Activated CD8-positive, alpha-beta memory T cell treated with anti-CD3 and anti-CD28 coated beads, Interleukin-2, amount 50 U/mL, for 1 hour (primary cell): ENCODE data around the gene CTRB2.

Experiments
- DNase-seq: peaks from one replicate; pipeline ENCODE4 v3.0.0-alpha.2; 2020; ENCODE audit errors: extremely low read depth

Gene CTRB2

GRCh38 chr16:75175074-75175473, 31.9 kb downstream of the CTRB2 start:
- DNase-seq, result no peak

DNA sequence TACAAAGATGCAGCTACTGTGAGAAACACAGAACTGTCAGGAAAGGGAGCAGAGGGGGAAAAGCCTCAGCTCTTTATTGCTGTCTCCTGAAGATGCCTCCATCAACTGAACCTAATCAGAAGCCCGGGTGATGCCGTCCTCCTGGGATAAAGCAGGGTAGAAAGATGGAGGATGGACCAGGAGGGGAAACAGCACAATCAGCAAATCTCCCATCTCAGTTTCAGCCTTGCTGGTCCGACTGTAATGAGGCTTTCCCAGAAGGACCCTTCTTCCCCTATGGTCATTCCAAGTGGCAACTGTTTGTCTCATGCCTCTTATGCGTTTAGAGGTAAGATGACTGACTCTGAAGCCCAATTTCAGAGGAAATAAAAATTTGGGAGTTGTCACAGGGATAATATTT, 34.4 kb downstream of the CTRB2 start:
- no peak for DNase-seq

DNA sequence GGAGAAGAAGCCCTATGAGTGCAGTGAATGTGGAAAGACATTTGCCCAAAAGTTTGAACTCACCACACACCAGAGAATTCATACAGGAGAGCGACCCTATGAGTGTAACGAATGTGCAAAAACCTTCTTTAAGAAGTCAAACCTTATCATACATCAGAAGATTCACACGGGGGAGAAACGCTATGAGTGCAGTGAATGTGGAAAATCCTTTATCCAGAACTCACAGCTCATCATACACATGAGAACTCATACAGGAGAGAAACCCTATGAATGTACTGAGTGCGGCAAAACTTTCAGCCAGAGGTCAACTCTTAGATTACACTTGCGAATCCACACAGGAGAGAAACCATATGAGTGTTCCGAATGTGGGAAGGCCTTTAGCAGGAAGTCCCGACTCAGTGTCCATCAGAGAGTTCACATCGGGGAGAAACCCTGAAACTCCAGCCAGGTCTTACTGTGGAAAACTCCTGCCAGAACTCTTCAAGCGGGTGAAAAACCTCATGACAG, 37.0 kb downstream of the CTRB2 start:
- no peak for DNase-seq

DNA sequence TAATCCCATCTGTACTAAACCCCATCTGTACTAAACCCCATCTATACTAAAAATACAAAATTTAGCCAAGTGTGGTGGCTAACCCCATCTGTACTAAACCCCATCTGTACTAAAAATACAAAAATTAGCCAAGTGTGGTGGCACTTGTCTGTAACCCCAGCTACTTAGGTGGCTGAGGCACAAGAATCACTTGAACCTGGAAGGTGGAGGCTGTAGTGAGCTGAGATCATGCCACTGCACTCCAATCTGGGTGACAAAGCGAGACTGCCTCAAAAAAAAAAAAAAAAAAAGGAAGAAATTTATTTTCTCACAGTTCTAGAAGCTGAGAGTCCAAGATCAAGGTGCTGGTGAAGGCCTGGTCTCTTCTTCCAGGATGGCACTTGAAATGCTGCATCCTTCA, 46.6 kb downstream of the CTRB2 start:
- DNase-seq, result no peak
